Right ventricle myocardium inferior (tissue), 1 donor: ENCODE measurements around the gene CASP1. TPM values are rescaled to one million over a fixed set of nuclear protein-coding genes. Genes with fewer than 3 reads are reported as not detected.
A peak's percentile ranks its signal among the peaks of the same experiment; 100 is the strongest.
"Not testable (repeated sequence)": the region's sequence is repeated elsewhere in the genome, so short reads cannot be mapped to it uniquely, and the experiment has no call there.

Experiments used
- ATAC-seq: fragments of 200-7000 bp; cut with Tn5 transposase; one replicate; pipeline ENCODE4 v1.9.1; 2020; ENCODE audit warnings: mild to moderate bottlenecking, moderate library complexity
- DNase-seq: peaks from one replicate; pipeline ENCODE4 v3.0.0; 2021; ENCODE audit errors: missing footprints
- intact Hi-C: fragments of 100-400 bp; cut with DNase I; formaldehyde crosslinking; loops from one replicate; pipeline ENCODE4 v1.11.0; 2022
- long read RNA-seq: library from polyadenylated mRNA; unstranded; transcript quantifications from one replicate; pipeline ENCODE4 v2.0.0, GENCODE V29; 2021
- total RNA-seq: library from RNA; stranded (reverse); fragmentation: NEBNext Ultra II Directional; extraction: Animal tissue kit (Norgen Biotek cat#: 25700); gene quantifications from one replicate; pipeline ENCODE4 v1.2.1, GENCODE V29; 2021
- donor health status: DM: no; HTN: yes; CAD: no; lungs with severe emphysema.

The CASP1 gene
- 11.9 TPM for total RNA-seq
- long read RNA-seq, partial matches to known transcripts: 0 of 4 reads
- long read RNA-seq, other reads (novel, unspliced or antisense): 0 of 4 reads

GRCh38 chr11:105034813-105035620 is at the start of gene CASP1:
Gene CASP1 (minus strand): TSS chr11:105035144. CDS start chr11:105035113, 31 bp downstream.
- intact Hi-C loops: no loop called here

GRCh38 chr11:105081412-105082150 is 46.6 kb upstream of the CASP1 start:
- DNase-seq (no peak), ATAC-seq (no peak)
- intact Hi-C loops: no loop called here

More at GRCh38 chr11:105034813-105035620, at the start of gene CASP1:
- DNase-seq (no peak), ATAC-seq (peak; percentile 86)

GRCh38 chr11:105080171-105080906 is 45.4 kb upstream of the CASP1 start:
- DNase-seq, ATAC-seq, intact Hi-C loops: not testable (repeated sequence)

- ATAC-seq: no peak
- intact Hi-C loops: no loop called here
- DNase-seq: no peak
Measured at GRCh38 chr11:105078283-105078682, 43.3 kb upstream of the CASP1 start.

- intact Hi-C loops, ATAC-seq, DNase-seq: not testable (repeated sequence)
Measured at GRCh38 chr11:105077141-105077790, 42.3 kb upstream of the CASP1 start.

GRCh38 chr11:105074166-105074530 is 39.2 kb upstream of the CASP1 start:
- intact Hi-C loops: no loop called here
- ATAC-seq (no peak), DNase-seq (no peak)

- intact Hi-C loops: no loop called here
- no peak for DNase-seq
- no peak for ATAC-seq
Measured at GRCh38 chr11:105073456-105074165, 38.7 kb upstream of the CASP1 start.

GRCh38 chr11:105072080-105072479 is 37.1 kb upstream of the CASP1 start:
- DNase-seq, ATAC-seq, intact Hi-C loops: not testable (repeated sequence)

- ATAC-seq: no peak
- intact Hi-C loops: no loop called here
Measured at GRCh38 chr11:105071089-105071732, 36.3 kb upstream of the CASP1 start.

GRCh38 chr11:105070306-105070705 is 35.4 kb upstream of the CASP1 start:
- no peak for ATAC-seq
- no peak for DNase-seq
- intact Hi-C loops: no loop called here

More at GRCh38 chr11:105071089-105071732, 36.3 kb upstream of the CASP1 start:
- no peak for DNase-seq

GRCh38 chr11:105069749-105070148 is 34.8 kb upstream of the CASP1 start:
- intact Hi-C loops, DNase-seq, ATAC-seq: not testable (repeated sequence)

GRCh38 chr11:105063245-105063941 is 28.4 kb upstream of the CASP1 start:
- ATAC-seq, DNase-seq, intact Hi-C loops: not testable (repeated sequence)

GRCh38 chr11:105057432-105057831 is 22.5 kb upstream of the CASP1 start:
- DNase-seq (no peak), ATAC-seq (no peak)
- intact Hi-C loops: no loop called here

GRCh38 chr11:105056446-105056845 is 21.5 kb upstream of the CASP1 start:
- intact Hi-C loops: no loop called here
- ATAC-seq (no peak), DNase-seq (no peak)

GRCh38 chr11:105054723-105055493 is 20.0 kb upstream of the CASP1 start:
- no peak for ATAC-seq
- intact Hi-C loops: no loop called here
- DNase-seq: no peak

GRCh38 chr11:105052487-105052886 is 17.5 kb upstream of the CASP1 start:
- intact Hi-C loops: no loop called here
- no peak for DNase-seq
- ATAC-seq: no peak
